ENCODE measurements around the gene EXOC3L1. TPM values are rescaled to one million over a fixed set of nuclear protein-coding genes. Genes with fewer than 3 reads are reported as not detected.

Gene EXOC3L1
- total and polyA plus RNA-seq, 2 of the 13 experiments (the other 11 are each of a cell fraction or from before 2014, with no cell fraction given), result 0.12 TPM; not detected in 1

- TF ChIP-seq POGK (CRISPR knock-in tag; conservative IDR thresholded peaks at IDR 0.05), result peak; percentile 91
- TF ChIP-seq ZMYM4 (CRISPR knock-in tag; IDR thresholded peaks at IDR 0.05), result peak; percentile 61; the same call in 1 of the 2 replicates
- TF ChIP-seq HOXA3 (CRISPR knock-in tag; IDR thresholded peaks at IDR 0.05), result peak; percentile 91
- no peak for TF ChIP-seq EZH2 (conservative IDR thresholded peaks at IDR 0.05; ENCODE audit: low read depth, low read length)
- 0 out of 2 replicates have a peak, but pooled peaks have one; percentile 21 for TF ChIP-seq ZBTB43 (CRISPR knock-in tag; conservative IDR thresholded peaks at IDR 0.05)
- TF ChIP-seq FOSL1 (CRISPR knock-in tag; IDR thresholded peaks at IDR 0.05; ENCODE audit: borderline replicate concordance), result no peak
- no peak for TF ChIP-seq CEBPZ (IDR thresholded peaks at IDR 0.05; ENCODE audit: low read length)
- TF ChIP-seq SMAD3 (CRISPR knock-in tag; IDR thresholded peaks at IDR 0.05), result no peak
- TF ChIP-seq RNF2 (conservative IDR thresholded peaks at IDR 0.05; ENCODE audit: low read depth), result peak; percentile 74
- peak; percentile 85; the same call in 1 of the 2 replicates for TF ChIP-seq ZNF343 (CRISPR knock-in tag; IDR thresholded peaks at IDR 0.05)
- TF ChIP-seq ZNF362 (CRISPR knock-in tag; IDR thresholded peaks at IDR 0.05; ENCODE audit: borderline replicate concordance), result peak; percentile 32; the same call in 1 of the 2 replicates
- TF ChIP-seq HHEX (CRISPR knock-in tag; IDR thresholded peaks at IDR 0.05), result no peak
- TF ChIP-seq ZNF280B (CRISPR knock-in tag; IDR thresholded peaks at IDR 0.05; ENCODE audit: borderline replicate concordance), result no peak
- TF ChIP-seq ZNF451 (CRISPR knock-in tag; IDR thresholded peaks at IDR 0.05), result no peak; the same call in 1 of the 2 replicates
- peak; percentile 16; the same call in 1 of the 2 replicates for TF ChIP-seq PAXIP1 (CRISPR knock-in tag; conservative IDR thresholded peaks at IDR 0.05)
These were observed 34.4 kb downstream of the EXOC3L1 start (continued) for GRCh38 chr16:67155295-67156142.

Data from HepG2 (cell line).